Mucosa of descending colon (tissue), 3 donors: ENCODE results near the gene ERBB4. TPM values are rescaled to one million over a fixed set of nuclear protein-coding genes. Genes with fewer than 3 reads are reported as not detected.
A peak's percentile ranks its signal among the peaks of the same experiment; 100 is the strongest.

ENCODE experiments used
- ATAC-seq: fragments of 200-7000 bp; cut with Tn5 transposase; one replicate; pipeline ENCODE4 v1.9.1; 2020; ENCODE audit warnings: mild to moderate bottlenecking, moderate library complexity
- DNase-seq, 3 donors: peaks; one replicate each; pipeline ENCODE4 v3.0.0-alpha.2; 2020
- H3K36me3 ChIP-seq: fragments of 200-600 bp; one replicate; pipeline ENCODE4 v1.8.0; 2021; ENCODE audit warnings: low read depth, mild to moderate bottlenecking
- H3K4me1 ChIP-seq: fragments of 200-600 bp; one replicate; pipeline ENCODE4 v1.8.0; 2021; ENCODE audit warnings: low read depth, mild to moderate bottlenecking
- H3K4me3 ChIP-seq: fragments of 200-600 bp; one replicate; pipeline ENCODE4 v1.8.0; 2021; ENCODE audit warnings: mild to moderate bottlenecking
- H3K9me3 ChIP-seq: fragments of 200-600 bp; one replicate; pipeline ENCODE4 v1.8.0; 2021; ENCODE audit warnings: mild to moderate bottlenecking
- CTCF ChIP-seq: fragments of 200-600 bp; IDR thresholded peaks from one replicate; pipeline ENCODE4 v1.8.0; 2022; ENCODE audit warnings: antibody characterized with exemption, mild to moderate bottlenecking
- intact Hi-C, 2 donors: fragments of 100-400 bp; cut with DNase I in 1 of 2; cut with micrococcal nuclease in 1 of 2; formaldehyde crosslinking; loops; one replicate each; pipeline versions ENCODE4 v1.11.0 to v1.11.1; 2022; cut with DNase I, micrococcal nuclease
- total RNA-seq, 3 donors: library from RNA; stranded (reverse); fragmentation: NEBNext Ultra II Directional in 2 of 3; extraction: Animal tissue kit (Norgen Biotek cat#: 25700) in 2 of 3; gene quantifications; one replicate each; pipeline versions ENCODE4 v1.2.1 to v1.2.4, GENCODE V29; 2021 to 2023
- donor health status: DM: no; HTN: no; CAD: no; lungs with moderate emphysema.
- donor health status: DM: no; HTN: no; CAD: no.
- donor health status: DM: no; HTN: yes; CAD: no.

ERBB4 gene
- total RNA-seq, 3 donors from 2014 or later: 0.05 to 0.25 TPM; not detected in 1

- H3K9me3 ChIP-seq: no peaks in the 10 kb centered on the region
- H3K4me1 ChIP-seq: no peaks in the 10 kb centered on the region
- ATAC-seq (peak; percentile 47), DNase-seq (no peak)
- H3K4me3 ChIP-seq: no peak overlapping the region
- no peak for TF ChIP-seq CTCF
- H3K36me3 ChIP-seq: no peaks in the 10 kb centered on the region
- intact Hi-C loops: no loop called here
Measured at GRCh38 chr2:211408483-211408891, 1130.1 kb downstream of the ERBB4 start.

GRCh38 chr2:211407076-211407475 lies 1131.5 kb downstream of the ERBB4 start:
- no peak for TF ChIP-seq CTCF
- DNase-seq (no peak), ATAC-seq (no peak)
- Histone ChIP-seq H3K4me3 (no peak overlapping the region), H3K4me1 (no peaks in the 10 kb centered on the region), H3K9me3 (no peaks in the 10 kb centered on the region), H3K36me3 (no peaks in the 10 kb centered on the region)
- intact Hi-C loops: no loop called here

GRCh38 chr2:211405036-211405435 lies 1133.6 kb downstream of the ERBB4 start:
- no peaks in the 10 kb centered on the region for H3K4me1 ChIP-seq
- H3K9me3 ChIP-seq: no peaks in the 10 kb centered on the region
- intact Hi-C loops: no loop called here
- no peak overlapping the region for H3K4me3 ChIP-seq
- no peak for DNase-seq
- no peaks in the 10 kb centered on the region for H3K36me3 ChIP-seq
- no peak for TF ChIP-seq CTCF
- ATAC-seq: no peak

GRCh38 chr2:211404098-211404497 lies 1134.5 kb downstream of the ERBB4 start:
- intact Hi-C loops: no loop called here
- no peak for ATAC-seq
- TF ChIP-seq CTCF: no peak
- no peaks in the 10 kb centered on the region for H3K9me3 ChIP-seq
- DNase-seq: no peak
- no peaks in the 10 kb centered on the region for H3K36me3 ChIP-seq
- H3K4me3 ChIP-seq: no peak overlapping the region
- no peaks in the 10 kb centered on the region for H3K4me1 ChIP-seq

- H3K4me1 ChIP-seq: no peaks in the 10 kb centered on the region
- ATAC-seq (no peak), DNase-seq (no peak)
- H3K36me3 ChIP-seq: no peaks in the 10 kb centered on the region
- TF ChIP-seq CTCF: no peak
- intact Hi-C loops: no loop called here
- no peak overlapping the region for H3K4me3 ChIP-seq
- no peaks in the 10 kb centered on the region for H3K9me3 ChIP-seq
Measured at GRCh38 chr2:211401328-211401727, 1137.3 kb downstream of the ERBB4 start.

GRCh38 chr2:211397764-211398163 lies 1140.8 kb downstream of the ERBB4 start:
- no peaks in the 10 kb centered on the region for H3K4me1 ChIP-seq
- no peak for DNase-seq
- no peak overlapping the region for H3K4me3 ChIP-seq
- intact Hi-C loops: no loop called here
- H3K9me3 ChIP-seq: no peaks in the 10 kb centered on the region
- no peaks in the 10 kb centered on the region for H3K36me3 ChIP-seq
- no peak for ATAC-seq
- no peak for TF ChIP-seq CTCF
